GM12878 (cell line): ENCODE measurements around the gene LRRC27. TPM values are rescaled to one million over a fixed set of nuclear protein-coding genes. Genes with fewer than 3 reads are reported as not detected.
"Not testable (repeated sequence)": the region's sequence is repeated elsewhere in the genome, so short reads cannot be mapped to it uniquely, and the experiment has no call there.

Source experiments
- ATAC-seq: fragments of 200-7000 bp; cut with Tn5 transposase; 3 replicates; pipeline ENCODE4 v1.9.1; 2020; ENCODE audit warnings: mild to moderate bottlenecking, moderate library complexity
- BruUV-seq: library from RNA; stranded (reverse); fragments of 400-500 nt; replicated peaks from 2 replicates; lab custom pipeline; 2021; lab: Mats Ljungman, UMichigan
- CTCF ChIA-PET: fragments of 300-600 bp; sonication (Branson Sonifier 250); formaldehyde crosslinking; extraction: SDS; loops from one replicate; lab custom pipeline; 2021; ENCODE audit warnings: inconsistent platforms; lab: Yijun Ruan, JAX
- POLR2A ChIA-PET: fragments of 350-600 bp; formaldehyde crosslinking; extraction: SDS; loops from one replicate; lab custom pipeline; 2021; ENCODE audit warnings: inconsistent platforms; lab: Charles Lee
- RAD21 ChIA-PET: fragments of 300-600 bp; sonication (Branson Sonifier 250); formaldehyde crosslinking; loops from one replicate; lab custom pipeline; 2023; ENCODE audit warnings: antibody characterized with exemption; ENCODE audit not compliant: unreplicated experiment; lab: Charles Lee
- SMC1A ChIA-PET: fragments of 300-600 bp; sonication (Branson Sonifier 250); formaldehyde crosslinking; loops from one replicate; lab custom pipeline; 2023; ENCODE audit not compliant: unreplicated experiment, uncharacterized antibody; lab: Charles Lee
- DNase-seq: peaks from one replicate; pipeline ENCODE4 v3.0.0-alpha.2; 2011; ENCODE audit warnings: low read depth, low spot score
- FAIRE-seq: peaks from 3 replicates; lab custom pipeline; 2011; peaks lifted over from hg19 to GRCh38; lab: Jason Lieb, UNC
- H2AFZ ChIP-seq: 2 replicates; pipeline ENCODE4 v1.6.0; 2011; ENCODE audit warnings: low read depth, low read length, control low read depth; ENCODE audit not compliant: control insufficient read depth
- H3K27ac ChIP-seq: 2 replicates; pipeline ENCODE4 v1.5.1; 2011; ENCODE audit warnings: control low read depth; ENCODE audit not compliant: control insufficient read depth, insufficient read depth
- H3K27me3 ChIP-seq, 2 experiments: replicated peaks in 1 of 2; 2 replicates each; pipeline versions ENCODE4 v1.6.0 to v1.6.1; 2011; ENCODE audit warnings: low read length in 1 of 2; ENCODE audit not compliant: control insufficient read depth in 2 of 2, insufficient read depth in 2 of 2
- H3K36me3 ChIP-seq, 2 experiments: 2 replicates each; pipeline ENCODE4 v1.5.1; 2011; ENCODE audit warnings: low read length in 1 of 2; ENCODE audit not compliant: control insufficient read depth in 2 of 2, insufficient read depth in 2 of 2
- H3K4me1 ChIP-seq: 2 replicates; pipeline ENCODE4 v1.6.1; 2011; ENCODE audit warnings: mild to moderate bottlenecking, low read length, moderate library complexity, mixed read lengths; ENCODE audit not compliant: control insufficient read depth, insufficient read depth
- H3K4me2 ChIP-seq: 2 replicates; pipeline ENCODE4 v1.6.0; 2011; ENCODE audit warnings: control low read depth; ENCODE audit not compliant: control insufficient read depth, insufficient read depth
- H3K4me3 ChIP-seq: fragments of 200-600 bp; sonication (generic); 2 replicates; pipeline ENCODE4 v1.5.1; 2016
- H3K79me2 ChIP-seq: 2 replicates; pipeline ENCODE4 v1.6.0; 2011; ENCODE audit warnings: low read length; ENCODE audit not compliant: control insufficient read depth, insufficient read depth
- H3K9ac ChIP-seq: 2 replicates; pipeline ENCODE4 v1.8.0; 2011; ENCODE audit warnings: low read length, control low read depth, mixed read lengths; ENCODE audit not compliant: control insufficient read depth, insufficient read depth
- H3K9me3 ChIP-seq: replicated peaks from 3 replicates; pipeline ENCODE4 v1.5.1; 2011; ENCODE audit warnings: mild to moderate bottlenecking, low read length; ENCODE audit not compliant: control insufficient read depth, insufficient read depth
- H4K20me1 ChIP-seq: 2 replicates; pipeline ENCODE4 v1.6.0; 2011; ENCODE audit not compliant: control insufficient read depth, insufficient read depth
- CHD4 ChIP-seq: fragments of 200-600 bp; sonication (generic); IDR thresholded peaks from 2 replicates; pipeline ENCODE4 v1.6.1; 2016; ENCODE audit warnings: mild to moderate bottlenecking
- EED ChIP-seq: sonication (generic); IDR thresholded peaks from 2 replicates; pipeline ENCODE4 v1.6.1; 2016; ENCODE audit warnings: antibody characterized with exemption, low read depth
- ESRRA ChIP-seq: IDR thresholded peaks from 2 replicates; pipeline ENCODE4 v1.6.1; 2012; ENCODE audit warnings: mild to moderate bottlenecking, low read length, improper control_type of control experiment
- POU2F2 ChIP-seq: IDR thresholded peaks from 3 replicates; pipeline ENCODE4 v1.6.1; 2011; ENCODE audit warnings: low read depth, mild to moderate bottlenecking, low read length, borderline replicate concordance
- RELB ChIP-seq: fragments of 450-650 bp; IDR thresholded peaks from 2 replicates; pipeline ENCODE4 v1.6.1; 2017; ENCODE audit warnings: low read depth, mild to moderate bottlenecking, moderate library complexity
- SKIL ChIP-seq: fragments of 450-650 bp; IDR thresholded peaks from 2 replicates; pipeline ENCODE4 v1.6.1; 2017; ENCODE audit warnings: mild to moderate bottlenecking, low read depth, inconsistent platforms; ENCODE audit not compliant: poor library complexity, severe bottlenecking
- SREBF2 ChIP-seq: IDR thresholded peaks from 2 replicates; pipeline ENCODE4 v1.6.1; 2012; ENCODE audit warnings: mild to moderate bottlenecking, low read length
- ZBTB4 ChIP-seq: fragments of 450-650 bp; formaldehyde crosslinking; IDR thresholded peaks from 2 replicates; pipeline ENCODE4 v1.4.0; 2022; ENCODE audit warnings: mild to moderate bottlenecking, moderate library complexity
- ZNF274 ChIP-seq: IDR thresholded peaks from one replicate; pipeline ENCODE4 v1.8.0; 2011; ENCODE audit not compliant: insufficient read length, insufficient read depth
- WGBS: methylation state at CpG from one replicate; pipeline ENCODE4 v1.1.6; 2016; ENCODE audit warnings: low lambda C conversion rate; ENCODE audit not compliant: insufficient replicate concordance, insufficient coverage; ENCODE audit errors: missing lambda C conversion rate; 5-methylcytosine and 5-hydroxymethylcytosine counted together
- in situ Hi-C: fragments of 300-500 bp; cut with MboI; formaldehyde crosslinking; loops from 9 replicates; pipeline ENCODE4 v1.14.3; 2018; ENCODE audit warnings: mixed read lengths
- intact Hi-C: fragments of 100-400 bp; cut with micrococcal nuclease; formaldehyde crosslinking; loops from one replicate; pipeline ENCODE4 v1.14.2; 2022; ENCODE audit not compliant: unreplicated experiment
- polyA plus RNA-seq, 11 experiments: library from polyadenylated mRNA; depleted of rRNA in 4 of 11; unstranded in 6 of 11; stranded (reverse) in 5 of 11; fragments of >200 nt; fragmentation: Nextera tagmentation in 4 of 11; fragmentation: Illumina TruSeq in 1 of 11; extraction: Ambion mirVana in 4 of 11; extraction: Trizol in 1 of 11; gene quantifications; 1 replicate in 1 of 11; 2 replicates in 10 of 11; pipeline versions ENCODE4 v1.2.1 to v1.2.3, GENCODE V29; 2011 to 2016; ENCODE audit warnings: inconsistent platforms in 2 of 11, missing spikeins in 2 of 11, low read depth in 1 of 11
- total RNA-seq, 4 experiments: library from RNA; depleted of rRNA in 3 of 4; stranded (reverse); fragments of >200 nt in 3 of 4; fragmentation: Illumina TruSeq in 1 of 4; extraction: Trizol in 1 of 4; gene quantifications; 2 replicates each; pipeline versions ENCODE4 v1.2.1 to v1.2.3, GENCODE V29; 2013 to 2021

Gene LRRC27
- total and polyA plus RNA-seq, 10 of the 15 experiments (the other 5 are each of a cell fraction or from before 2014, with no cell fraction given): 0.48 to 6.9 (median 4.7) TPM

GRCh38 chr10:132295481-132295880 lies 36.5 kb upstream of the LRRC27 start:
- H3K27me3 ChIP-seq, H3K4me1 ChIP-seq, in situ Hi-C loops, H3K9ac ChIP-seq, H3K27ac ChIP-seq, BruUV-seq, H4K20me1 ChIP-seq, FAIRE-seq, DNase-seq, ATAC-seq, H3K36me3 ChIP-seq, SMC1A ChIA-PET, POLR2A ChIA-PET, H3K4me2 ChIP-seq, CTCF ChIA-PET, H3K4me3 ChIP-seq, H3K79me2 ChIP-seq, H3K9me3 ChIP-seq, intact Hi-C loops, H2AFZ ChIP-seq, RAD21 ChIA-PET: not testable (repeated sequence)
- WGBS: 77% methylated on average over 23 of the region's 23 CpGs

GRCh38 chr10:132296666-132297443 lies 35.1 kb upstream of the LRRC27 start:
- WGBS: 53% methylated on average over 26 of the region's 28 CpGs
- Histone ChIP-seq H3K9ac (no peak overlapping the region), H3K9me3 (no peaks in the 10 kb centered on the region), H3K79me2 (no peaks in the 10 kb centered on the region), H3K4me3 (no peak overlapping the region), H3K27ac (no peak overlapping the region), H3K4me2 (no peak overlapping the region), H3K36me3 (no peaks in the 10 kb centered on the region), H4K20me1 (no peaks in the 10 kb centered on the region), H3K27me3 (no peaks in the 10 kb centered on the region; a peak in 1 of 4 replicates), H3K4me1 (no peaks in the 10 kb centered on the region), H2AFZ (no peak overlapping the region)
- CTCF ChIA-PET: no interaction called here
- no peak for ATAC-seq
- POLR2A ChIA-PET: no interaction called here
- intact Hi-C loops: no loop called here
- no peak for DNase-seq
- FAIRE-seq: no peak
- in situ Hi-C loops: no loop called here
- no TSS peak for BruUV-seq
- RAD21 ChIA-PET: no interaction called here
- SMC1A ChIA-PET: no interaction called here
- TF ChIP-seq SREBF2 (no peak), CHD4 (no peak), ZBTB4 (CRISPR knock-in tag) (no peak), ESRRA (no peak), EED (no peak), RELB (no peak), ZNF274 (no peak), SKIL (no peak), POU2F2 (no peak)
